HG02943 (cell line): ENCODE data around the gene KANSL3.
"Not testable (repeated sequence)": the region's sequence is repeated elsewhere in the genome, so short reads cannot be mapped to it uniquely, and the experiment has no call there.

Experiments used
- ATAC-seq: cut with Tn5 transposase; IDR thresholded peaks from one replicate; pipeline ENCODE4 v1.9.1; 2021; ENCODE audit warnings: mild to moderate bottlenecking, low read depth, moderate library complexity; ENCODE audit not compliant: unreplicated experiment

The KANSL3 gene

GRCh38 chr2:96656540-96656939, 18.4 kb upstream of the KANSL3 start:
- no peak for ATAC-seq

GRCh38 chr2:96655526-96655925, 17.4 kb upstream of the KANSL3 start:
- ATAC-seq, result no peak

- not testable (repeated sequence) for ATAC-seq
Observed at GRCh38 chr2:96654791-96655190, 16.7 kb upstream of the KANSL3 start.

GRCh38 chr2:96651793-96652192, 13.7 kb upstream of the KANSL3 start:
- no peak for ATAC-seq

GRCh38 chr2:96649342-96649741, 11.2 kb upstream of the KANSL3 start:
- no peak for ATAC-seq

GRCh38 chr2:96648306-96648930, 10.3 kb upstream of the KANSL3 start:
- ATAC-seq, result no peak

GRCh38 chr2:96647681-96648080, 9.6 kb upstream of the KANSL3 start:
- ATAC-seq, result no peak

GRCh38 chr2:96642564-96643360, 4.7 kb upstream of the KANSL3 start, which contains the start of gene FER1L5:
TSS of gene FER1L5 (plus strand) at chr2:96642764. CDS start at chr2:96642837, 73 bp downstream.
- no peak for ATAC-seq

- peak; percentile 61 for ATAC-seq
Observed at GRCh38 chr2:96637385-96638143, 548 bp downstream of the KANSL3 start.

GRCh38 chr2:96636551-96637171, 1.5 kb downstream of the KANSL3 start:
- no peak for ATAC-seq

GRCh38 chr2:96633641-96634040, 4.5 kb downstream of the KANSL3 start:
- no peak for ATAC-seq

GRCh38 chr2:96631804-96632435, 6.2 kb downstream of the KANSL3 start:
- no peak for ATAC-seq

GRCh38 chr2:96626553-96626942, 11.6 kb downstream of the KANSL3 start:
- ATAC-seq, result no peak

GRCh38 chr2:96625571-96626552, 12.2 kb downstream of the KANSL3 start:
- ATAC-seq, result no peak

- ATAC-seq, result no peak
Observed at GRCh38 chr2:96623116-96623515, 15.0 kb downstream of the KANSL3 start.

- no peak for ATAC-seq
Observed at GRCh38 chr2:96622544-96622943, 15.6 kb downstream of the KANSL3 start.

GRCh38 chr2:96618596-96619283, 19.4 kb downstream of the KANSL3 start:
- no peak for ATAC-seq

- no peak for ATAC-seq
Observed at GRCh38 chr2:96617012-96617411, 21.1 kb downstream of the KANSL3 start.

- no peak for ATAC-seq
Observed at GRCh38 chr2:96616535-96616934, 21.6 kb downstream of the KANSL3 start.
